Measurements from ENCODE around the gene UST. TPM values are rescaled to one million over a fixed set of nuclear protein-coding genes. Genes with fewer than 3 reads are reported as not detected.

UST gene
- polyA plus RNA-seq, 1 experiment: 21.4 TPM

DNA sequence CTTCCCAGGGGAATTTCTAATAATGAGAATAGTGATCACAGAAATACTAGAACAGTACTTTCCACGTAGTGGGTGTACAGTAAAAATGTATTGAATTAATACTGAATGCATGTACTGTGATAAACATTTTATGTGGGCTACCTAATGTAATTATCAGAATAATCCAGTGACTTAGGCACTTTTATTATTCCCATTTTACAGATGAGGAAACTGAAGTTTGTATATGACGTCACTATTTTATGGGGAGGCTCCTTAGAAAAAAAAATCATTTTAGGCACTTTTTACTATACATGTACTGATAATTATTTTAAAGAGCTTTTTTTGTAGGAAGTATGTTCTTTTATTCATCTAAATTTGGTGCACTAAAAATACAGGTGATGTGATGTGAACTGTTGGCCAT, 295.1 kb downstream of the UST start:
- CTCF ChIA-PET: no interaction called here
- Histone ChIP-seq H3K27me3 (ENCODE audit: control insufficient read depth, insufficient read depth, low read length) (no peaks in the 10 kb centered on the region), H3K9me3 (ENCODE audit: control insufficient read depth, insufficient read depth, low read length) (peaks cover 3% of the 10 kb centered on the region; the same call in 1 of the 2 replicates), H3K27ac (ENCODE audit: low read depth, low read length) (no peak overlapping the region), H3K4me3 (ENCODE audit: low read depth, low read length) (no peak overlapping the region)
- DNase-seq (ENCODE audit: low read depth, low spot score): no peak
- POLR2A ChIA-PET: no interaction called here
- TF ChIP-seq CTCF (IDR thresholded peaks at IDR 0.05; ENCODE audit: low read depth, low read length): no peak

GRCh38 chr6:149043476-149044130, 296.8 kb downstream of the UST start:
- Histone ChIP-seq H3K27ac (ENCODE audit: low read depth, low read length) (no peak overlapping the region), H3K27me3 (ENCODE audit: control insufficient read depth, insufficient read depth, low read length) (no peaks in the 10 kb centered on the region), H3K9me3 (ENCODE audit: control insufficient read depth, insufficient read depth, low read length) (peaks cover 3% of the 10 kb centered on the region; the same call in 1 of the 2 replicates), H3K4me3 (ENCODE audit: low read depth, low read length) (no peak overlapping the region)
- ChIA-PET CTCF (interaction anchor here (1.7 kb wide), 1 partner anchor 389 kb away, joined by 4 read pairs; no protein-coding TSS in a partner anchor), POLR2A (no interaction called here)
- peak; percentile 34 for TF ChIP-seq CTCF (IDR thresholded peaks at IDR 0.05; ENCODE audit: low read depth, low read length)
- no peak for DNase-seq (ENCODE audit: low read depth, low spot score)

DNA sequence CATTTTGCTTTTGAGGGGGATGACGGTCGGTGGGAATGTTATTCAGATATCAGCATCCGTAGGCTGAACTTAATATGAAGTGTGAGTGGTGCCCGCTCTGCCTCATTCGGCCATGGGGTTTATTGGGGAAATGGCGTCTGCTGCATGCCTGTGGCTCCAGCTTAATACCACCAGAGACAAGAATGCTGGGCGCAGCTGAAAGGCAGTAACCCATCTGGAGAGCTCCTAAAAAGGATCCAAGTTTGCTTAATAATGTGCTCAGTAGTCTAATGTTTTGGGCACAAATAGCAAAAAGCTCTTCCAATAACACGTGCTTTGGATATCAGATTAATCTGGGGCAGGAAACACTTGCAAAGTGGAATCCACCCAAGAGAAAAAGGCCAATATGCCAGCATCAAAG, 297.7 kb downstream of the UST start:
- Histone ChIP-seq H3K4me3 (ENCODE audit: low read depth, low read length) (no peak overlapping the region), H3K27me3 (ENCODE audit: control insufficient read depth, insufficient read depth, low read length) (no peaks in the 10 kb centered on the region), H3K9me3 (ENCODE audit: control insufficient read depth, insufficient read depth, low read length) (peaks cover 3% of the 10 kb centered on the region; the same call in 1 of the 2 replicates), H3K27ac (ENCODE audit: low read depth, low read length) (no peak overlapping the region)
- CTCF ChIA-PET: interaction anchor here (0.5 to 1.7 kb wide), 2 partner anchors 388 to 520 kb away, joined by 3 to 4 read pairs; no protein-coding TSS in a partner anchor
- POLR2A ChIA-PET: no interaction called here
- DNase-seq (ENCODE audit: low read depth, low spot score): no peak
- TF ChIP-seq CTCF (IDR thresholded peaks at IDR 0.05; ENCODE audit: low read depth, low read length): no peak

- DNase-seq (ENCODE audit: low read depth, low spot score): no peak
- POLR2A ChIA-PET: interaction anchor here (1.7 kb wide), 1 partner anchor 12 kb away, joined by 6 read pairs; no protein-coding TSS in a partner anchor
- TF ChIP-seq CTCF (IDR thresholded peaks at IDR 0.05; ENCODE audit: low read depth, low read length): no peak
- CTCF ChIA-PET: interaction anchor here (1.3 kb wide), 1 partner anchor 387 kb away, joined by 4 read pairs; no protein-coding TSS in a partner anchor
- peaks cover 3% of the 10 kb centered on the region; the same call in 1 of the 2 replicates for H3K9me3 ChIP-seq (ENCODE audit: control insufficient read depth, insufficient read depth, low read length)
- H3K4me3 ChIP-seq (ENCODE audit: low read depth, low read length): no peak overlapping the region
- H3K27ac ChIP-seq (ENCODE audit: low read depth, low read length): no peak overlapping the region
- H3K27me3 ChIP-seq (ENCODE audit: control insufficient read depth, insufficient read depth, low read length): no peaks in the 10 kb centered on the region
Observed at GRCh38 chr6:149045404-149045803, 298.6 kb downstream of the UST start.

GRCh38 chr6:149046164-149046821, 299.5 kb downstream of the UST start:
- POLR2A ChIA-PET: interaction anchor here (1.3 to 1.7 kb wide), 2 partner anchors 13 to 14 kb away, joined by 4 to 6 read pairs; no protein-coding TSS in a partner anchor
- Histone ChIP-seq H3K9me3 (ENCODE audit: control insufficient read depth, insufficient read depth, low read length) (peaks cover 3% of the 10 kb centered on the region; the same call in 1 of the 2 replicates), H3K27ac (ENCODE audit: low read depth, low read length) (no peak overlapping the region), H3K27me3 (ENCODE audit: control insufficient read depth, insufficient read depth, low read length) (no peaks in the 10 kb centered on the region), H3K4me3 (ENCODE audit: low read depth, low read length) (no peak overlapping the region)
- CTCF ChIA-PET: interaction anchor here (1.3 kb wide), 1 partner anchor 386 kb away, joined by 4 read pairs; no protein-coding TSS in a partner anchor
- no peak for TF ChIP-seq CTCF (IDR thresholded peaks at IDR 0.05; ENCODE audit: low read depth, low read length)
- no peak for DNase-seq (ENCODE audit: low read depth, low spot score)

Data from AG04450 (cell line).